Measurements from ENCODE around the gene CTSD. TPM values are rescaled to one million over a fixed set of nuclear protein-coding genes. Genes with fewer than 3 reads are reported as not detected.
A peak's percentile ranks its signal among the peaks of the same experiment; 100 is the strongest.

Gene CTSD
- total RNA-seq, 1 donor from 2014 or later = 986 TPM

DNA sequence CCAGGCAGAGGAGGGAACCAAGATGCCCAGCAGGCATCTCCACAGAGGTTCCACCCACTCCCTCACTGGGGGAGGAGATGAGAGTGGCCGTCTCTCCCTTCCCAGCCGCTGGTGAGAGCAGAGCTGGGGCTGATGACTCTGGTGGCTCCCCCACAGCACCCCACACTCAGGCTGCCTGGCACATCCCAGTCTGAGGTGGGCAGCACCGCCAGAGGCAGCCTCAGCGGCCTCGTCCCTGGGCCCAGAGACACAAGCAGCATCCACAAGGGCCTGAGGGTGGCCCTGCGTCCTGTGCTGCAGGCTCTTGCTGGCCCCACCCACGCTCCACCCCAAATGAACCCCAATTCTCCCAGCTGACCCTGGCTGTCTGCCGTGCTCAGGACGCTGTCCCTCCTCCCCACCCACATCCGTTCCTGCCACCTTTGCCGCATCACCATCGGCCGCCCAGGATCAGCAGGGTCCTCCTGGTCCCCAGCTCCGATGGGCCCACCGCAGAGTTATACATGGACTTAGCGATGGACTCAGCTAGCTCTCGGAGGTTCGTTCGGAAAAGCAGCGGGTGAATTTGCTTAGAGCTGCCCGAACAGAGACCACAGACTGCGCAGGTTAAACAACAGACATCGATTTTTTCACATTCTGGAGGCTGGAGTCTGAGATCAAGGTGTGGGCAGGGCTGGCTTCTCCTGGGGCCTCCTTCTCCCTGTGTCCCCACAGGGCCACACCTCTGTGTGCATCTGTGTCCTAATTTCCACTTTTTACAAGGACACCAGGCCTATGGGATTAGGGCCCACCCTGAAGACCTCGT is 20.2 kb upstream of the CTSD start:
- intact Hi-C loops (cut with DNase I) = no loop called here
- ATAC-seq (ENCODE audit: poor library complexity) = no peak
- no peak for DNase-seq

GRCh38 chr11:1782831-1783724 is 19.4 kb upstream of the CTSD start:
- ATAC-seq (ENCODE audit: poor library complexity) (no peak), DNase-seq (no peak)
- intact Hi-C loops (cut with DNase I) = no loop called here

DNA sequence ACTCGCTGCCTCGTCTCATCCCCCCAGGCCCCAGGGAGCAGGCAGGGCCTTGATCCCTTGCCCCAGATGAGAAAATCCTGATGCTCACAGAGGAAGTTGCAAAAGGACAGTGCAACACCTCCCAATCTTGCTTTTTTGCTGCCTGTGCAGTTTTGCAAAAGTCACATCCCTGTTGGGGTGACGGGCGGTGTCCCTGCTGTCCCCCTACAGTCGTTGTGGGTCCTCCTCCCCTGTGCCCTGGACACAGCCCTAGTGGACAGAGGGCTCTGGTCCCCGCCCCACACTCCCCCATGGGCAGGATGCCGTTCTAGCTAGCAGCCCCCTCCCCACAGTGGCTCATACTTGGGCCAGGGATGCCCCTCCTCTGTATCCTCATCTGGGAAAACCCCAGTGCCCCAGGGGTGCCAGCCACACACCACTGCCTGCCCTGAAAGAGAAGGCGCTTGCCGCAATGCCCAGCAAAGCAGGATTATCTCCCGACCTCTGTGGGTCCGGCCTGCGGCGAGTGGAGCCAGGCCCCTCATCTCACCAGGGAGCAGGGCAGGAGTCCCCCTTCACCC is 18.4 kb upstream of the CTSD start:
- ATAC-seq (ENCODE audit: poor library complexity) (peak; percentile 33), DNase-seq (no peak)
- intact Hi-C loops (cut with DNase I) = no loop called here

DNA sequence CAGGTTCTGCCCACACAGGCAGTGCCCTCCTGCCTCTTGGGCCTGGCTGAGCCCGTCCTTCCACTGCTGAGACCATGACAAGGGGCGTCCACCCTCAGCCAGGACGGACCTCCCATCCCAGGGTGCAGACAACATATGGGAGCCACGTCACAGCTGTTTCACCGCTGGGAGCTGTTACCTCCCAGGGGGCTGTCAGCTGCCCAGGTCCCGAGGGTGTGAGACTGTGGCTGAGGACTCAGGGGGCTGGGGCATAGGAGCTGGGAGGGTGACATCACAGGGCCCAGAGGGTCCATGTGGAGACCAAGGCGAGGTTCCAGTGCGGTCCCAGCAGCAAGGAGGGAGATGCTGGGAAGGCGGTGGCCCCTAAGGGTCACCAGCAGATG is 17.9 kb upstream of the CTSD start:
- no peak for DNase-seq
- ATAC-seq (ENCODE audit: poor library complexity) = no peak
- intact Hi-C loops (cut with DNase I) = no loop called here

GRCh38 chr11:1780700-1781592 is 17.2 kb upstream of the CTSD start:
- DNase-seq (no peak), ATAC-seq (ENCODE audit: poor library complexity) (peak; percentile 50)
- intact Hi-C loops (cut with DNase I) = no loop called here

GRCh38 chr11:1779806-1780699 is 16.3 kb upstream of the CTSD start:
- ATAC-seq (ENCODE audit: poor library complexity) (no peak), DNase-seq (no peak)
- intact Hi-C loops (cut with DNase I) = no loop called here

GRCh38 chr11:1779034-1779805 is 15.5 kb upstream of the CTSD start:
- DNase-seq (no peak), ATAC-seq (ENCODE audit: poor library complexity) (no peak)
- intact Hi-C loops (cut with DNase I) = no loop called here

- DNase-seq (no peak), ATAC-seq (ENCODE audit: poor library complexity) (peak; percentile 10)
- intact Hi-C loops (cut with DNase I) = no loop called here
These were observed 14.6 kb upstream of the CTSD start for GRCh38 chr11:1778141-1778911.

- DNase-seq = no peak
- ATAC-seq (ENCODE audit: poor library complexity) = peak; percentile 7
- intact Hi-C loops (cut with DNase I) = no loop called here
These were observed 14.0 kb upstream of the CTSD start for GRCh38 chr11:1777737-1778136.

GRCh38 chr11:1776944-1777715 is 13.4 kb upstream of the CTSD start:
- ATAC-seq (ENCODE audit: poor library complexity) (no peak), DNase-seq (no peak)
- intact Hi-C loops (cut with DNase I) = no loop called here

DNA sequence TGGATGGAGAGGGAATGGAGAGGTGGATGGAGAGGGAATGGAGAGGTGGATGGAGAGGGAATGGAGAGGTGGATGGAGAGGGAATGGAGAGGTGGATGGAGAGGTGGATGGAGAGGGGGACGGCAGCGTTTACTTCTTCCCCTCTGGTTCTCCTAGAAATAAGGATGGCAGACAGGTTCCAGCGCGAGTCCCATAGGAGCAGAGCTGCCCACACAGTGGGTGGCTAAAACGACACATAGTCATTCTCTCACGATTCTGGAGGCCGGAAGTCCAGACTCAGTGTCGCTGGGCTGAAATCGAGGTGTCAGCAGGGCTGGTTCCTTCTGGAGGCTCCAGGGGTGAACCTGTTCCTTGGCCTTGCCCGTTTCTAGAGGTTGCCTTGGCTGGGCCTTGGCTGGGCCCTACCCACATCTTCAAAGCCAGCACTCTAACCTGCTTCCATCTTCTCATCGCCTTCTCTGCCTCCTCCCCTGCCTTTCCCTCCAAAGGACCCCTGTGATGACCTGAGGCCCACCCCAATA is 12.7 kb upstream of the CTSD start:
- no peak for ATAC-seq (ENCODE audit: poor library complexity)
- no peak for DNase-seq
- intact Hi-C loops (cut with DNase I) = no loop called here

GRCh38 chr11:1774886-1775285 is 11.2 kb upstream of the CTSD start:
- intact Hi-C loops (cut with DNase I) = no loop called here
- DNase-seq (no peak), ATAC-seq (ENCODE audit: poor library complexity) (no peak)

DNA sequence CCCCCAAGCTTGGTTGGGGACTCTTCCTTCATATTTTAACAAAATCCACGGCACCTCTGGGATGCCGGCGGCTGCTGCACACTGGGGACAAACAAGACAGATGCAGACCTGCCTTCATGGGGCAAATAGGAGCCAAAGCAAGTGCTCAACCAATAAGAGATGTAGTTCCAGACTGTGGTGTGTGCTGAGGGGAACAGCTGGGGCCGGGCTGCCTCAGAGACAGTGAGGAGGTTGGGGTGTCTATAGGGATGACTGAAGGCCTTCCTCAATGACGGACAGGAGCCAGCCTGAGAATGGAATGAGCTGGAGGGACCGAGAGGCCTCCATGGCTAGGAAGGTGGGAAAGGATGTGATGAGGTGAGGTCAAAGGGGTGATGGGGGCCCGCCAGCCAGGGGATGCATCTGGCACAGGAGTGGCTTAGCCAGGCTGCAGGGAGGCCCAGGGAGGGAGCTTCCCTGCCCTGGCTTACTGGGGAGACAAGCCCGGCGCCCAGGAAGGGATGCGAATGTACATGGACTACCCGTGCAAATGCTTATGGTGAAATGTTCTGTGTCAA is 10.3 kb upstream of the CTSD start:
- DNase-seq = peak; percentile 22
- intact Hi-C loops (cut with DNase I) = no loop called here

DNA sequence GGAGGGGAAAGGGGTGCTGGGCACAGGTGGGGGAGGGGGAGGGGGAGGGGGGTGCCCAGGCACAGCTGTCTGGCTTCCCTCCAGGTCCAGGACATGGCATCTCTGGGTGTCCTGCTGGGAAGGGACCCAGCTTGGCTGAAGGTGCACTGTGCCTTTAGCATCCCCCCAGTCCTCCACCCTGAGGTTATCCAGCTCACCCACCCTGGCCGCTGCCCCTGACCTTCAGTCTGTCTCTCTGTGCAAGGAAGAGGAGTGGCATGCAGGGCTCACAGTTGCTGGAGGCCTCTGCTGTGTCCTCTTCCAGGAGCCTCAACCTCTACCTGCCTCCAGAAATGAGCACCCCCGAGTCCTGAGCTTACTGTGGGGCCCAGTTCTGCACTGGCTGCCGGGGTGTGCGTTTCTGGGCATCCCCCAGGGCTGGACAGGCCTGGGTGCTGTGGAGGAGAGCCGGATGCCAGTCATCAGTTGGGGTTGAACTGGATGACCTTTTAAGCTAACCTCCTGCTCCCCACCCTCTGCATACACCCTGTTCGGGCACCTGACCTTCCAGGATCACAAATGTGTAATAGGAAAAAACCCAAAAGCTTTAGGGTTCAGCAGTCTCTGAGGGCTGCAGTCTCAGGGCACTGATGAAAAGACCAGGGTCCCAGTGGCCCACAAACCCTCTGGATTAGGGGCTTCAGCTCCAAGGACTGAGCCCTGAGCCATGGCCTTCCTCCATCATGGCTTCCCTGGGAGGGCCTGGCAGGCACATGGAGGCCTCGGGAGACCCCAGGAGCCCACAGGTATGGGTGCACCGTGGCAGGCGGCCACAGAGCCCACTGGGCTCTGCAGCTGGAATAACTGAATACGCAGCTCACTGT is 9.6 kb upstream of the CTSD start:
- intact Hi-C loops (cut with DNase I) = no loop called here
- no peak for ATAC-seq (ENCODE audit: poor library complexity)
- DNase-seq = no peak

More for the DNA sequence above, 10.3 kb upstream of the CTSD start:
- no peak for ATAC-seq (ENCODE audit: poor library complexity)
